GM08714 (cell line): Measurements from ENCODE around the gene TLE2.
"Not testable (repeated sequence)": the region's sequence is repeated elsewhere in the genome, so short reads cannot be mapped to it uniquely, and the experiment has no call there.

Experiments
- H3K4me3 ChIP-seq: fragments of 200-500 bp; sonication (Bioruptor generic); 2 replicates; pipeline ENCODE4 v1.5.1; 2014; ENCODE audit warnings: mild to moderate bottlenecking, low read length, inconsistent platforms
- ZNF274 ChIP-seq: IDR thresholded peaks from 2 replicates; pipeline ENCODE4 v1.6.1; 2012; ENCODE audit warnings: mild to moderate bottlenecking, low read depth, low read length

The TLE2 gene

GRCh38 chr19:3060857-3061181 lies 31.7 kb upstream of the TLE2 start:
- TF ChIP-seq ZNF274: no peak
- H3K4me3 ChIP-seq: peak overlapping the region; percentile 88

- TF ChIP-seq ZNF274: no peak
- no peak overlapping the region; the same call in 1 of the 2 replicates for H3K4me3 ChIP-seq
Measured at GRCh38 chr19:3059653-3060052, 30.6 kb upstream of the TLE2 start.

GRCh38 chr19:3058821-3059314 lies 29.8 kb upstream of the TLE2 start:
- no peak for TF ChIP-seq ZNF274
- H3K4me3 ChIP-seq: no peak overlapping the region

GRCh38 chr19:3058009-3058820 lies 29.1 kb upstream of the TLE2 start:
- TF ChIP-seq ZNF274: no peak
- no peak overlapping the region for H3K4me3 ChIP-seq

- H3K4me3 ChIP-seq: no peak overlapping the region
- no peak for TF ChIP-seq ZNF274
Measured at GRCh38 chr19:3057275-3057714, 28.2 kb upstream of the TLE2 start.

GRCh38 chr19:3056417-3057088 lies 27.5 kb upstream of the TLE2 start:
- no peak for TF ChIP-seq ZNF274
- no peak overlapping the region for H3K4me3 ChIP-seq

GRCh38 chr19:3055741-3056416 lies 26.8 kb upstream of the TLE2 start:
- TF ChIP-seq ZNF274: no peak
- H3K4me3 ChIP-seq: no peak overlapping the region

- no peak for TF ChIP-seq ZNF274
- no peak overlapping the region for H3K4me3 ChIP-seq
Measured at GRCh38 chr19:3054972-3055740, 26.1 kb upstream of the TLE2 start.

- no peak for TF ChIP-seq ZNF274
- H3K4me3 ChIP-seq: no peak overlapping the region
Measured at GRCh38 chr19:3054265-3054971, 25.3 kb upstream of the TLE2 start.

- H3K4me3 ChIP-seq: no peak overlapping the region
- TF ChIP-seq ZNF274: no peak
Measured at GRCh38 chr19:3053780-3054179, 24.7 kb upstream of the TLE2 start.

GRCh38 chr19:3053218-3053621 lies 24.1 kb upstream of the TLE2 start:
- H3K4me3 ChIP-seq: no peak overlapping the region
- no peak for TF ChIP-seq ZNF274

GRCh38 chr19:3050016-3050415 lies 20.9 kb upstream of the TLE2 start:
- not testable (repeated sequence) for H3K4me3 ChIP-seq

- TF ChIP-seq ZNF274: no peak
Measured at GRCh38 chr19:3049089-3049488, 20.0 kb upstream of the TLE2 start.

GRCh38 chr19:3048190-3048533 lies 19.1 kb upstream of the TLE2 start:
- H3K4me3 ChIP-seq: no peak overlapping the region
- no peak for TF ChIP-seq ZNF274

More at GRCh38 chr19:3049089-3049488, 20.0 kb upstream of the TLE2 start:
- H3K4me3 ChIP-seq: no peak overlapping the region
